DND-41 (cell line): Measurements from ENCODE around the gene CTRL.

Source experiments
- EZH2 ChIP-seq: IDR thresholded peaks from 3 replicates; pipeline ENCODE4 v1.6.1; 2012; ENCODE audit warnings: borderline replicate concordance, low read depth, mild to moderate bottlenecking, moderate library complexity, low read length, inconsistent platforms; ENCODE audit not compliant: severe bottlenecking
- TF ChIP-seq, protein P1 (sequence below): IDR thresholded peaks from 2 replicates; pipeline ENCODE4 v1.5.1; 2012; ENCODE audit warnings: borderline replicate concordance, low read length, moderate library complexity, mild to moderate bottlenecking; ENCODE audit not compliant: poor library complexity, severe bottlenecking; ENCODE audit errors: extremely low read depth

DNA sequence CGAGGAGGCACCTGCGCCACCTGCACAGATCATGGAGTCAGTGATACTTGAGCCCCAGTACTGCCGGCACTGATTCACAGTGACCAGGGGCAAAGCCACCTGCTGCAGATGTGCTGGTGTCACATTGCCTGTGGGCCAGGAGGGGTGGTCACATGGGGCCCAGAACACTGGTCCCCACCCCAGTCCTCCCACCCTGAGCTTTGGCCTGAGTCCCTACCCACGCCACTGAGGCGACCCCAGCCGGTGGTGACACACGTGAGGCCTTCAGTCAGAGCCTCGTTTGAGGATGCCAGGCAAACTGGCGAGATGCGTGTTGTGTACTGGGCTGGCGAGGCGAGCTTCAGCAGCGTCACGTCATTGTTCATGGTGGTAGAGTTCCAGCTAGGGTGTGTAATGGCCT is 1.5 kb downstream of the CTRL start:
- TF ChIP-seq, protein P1, sequence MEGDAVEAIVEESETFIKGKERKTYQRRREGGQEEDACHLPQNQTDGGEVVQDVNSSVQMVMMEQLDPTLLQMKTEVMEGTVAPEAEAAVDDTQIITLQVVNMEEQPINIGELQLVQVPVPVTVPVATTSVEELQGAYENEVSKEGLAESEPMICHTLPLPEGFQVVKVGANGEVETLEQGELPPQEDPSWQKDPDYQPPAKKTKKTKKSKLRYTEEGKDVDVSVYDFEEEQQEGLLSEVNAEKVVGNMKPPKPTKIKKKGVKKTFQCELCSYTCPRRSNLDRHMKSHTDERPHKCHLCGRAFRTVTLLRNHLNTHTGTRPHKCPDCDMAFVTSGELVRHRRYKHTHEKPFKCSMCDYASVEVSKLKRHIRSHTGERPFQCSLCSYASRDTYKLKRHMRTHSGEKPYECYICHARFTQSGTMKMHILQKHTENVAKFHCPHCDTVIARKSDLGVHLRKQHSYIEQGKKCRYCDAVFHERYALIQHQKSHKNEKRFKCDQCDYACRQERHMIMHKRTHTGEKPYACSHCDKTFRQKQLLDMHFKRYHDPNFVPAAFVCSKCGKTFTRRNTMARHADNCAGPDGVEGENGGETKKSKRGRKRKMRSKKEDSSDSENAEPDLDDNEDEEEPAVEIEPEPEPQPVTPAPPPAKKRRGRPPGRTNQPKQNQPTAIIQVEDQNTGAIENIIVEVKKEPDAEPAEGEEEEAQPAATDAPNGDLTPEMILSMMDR: no peak
- no peak for TF ChIP-seq EZH2
